Pancreas (tissue), 10 donors: Measurements from ENCODE around the gene RFC1. TPM values are rescaled to one million over a fixed set of nuclear protein-coding genes. Genes with fewer than 3 reads are reported as not detected.

Experiments used
- ATAC-seq, 4 donors: fragments of 200-7000 bp; cut with Tn5 transposase; one replicate each; pipeline versions ENCODE4 v1.8.0 to v1.9.1; 2020; ENCODE audit warnings: mild to moderate bottlenecking in 4 of 4, moderate library complexity in 4 of 4
- DNase-seq, 6 donors: peaks; one replicate each; pipeline ENCODE4 v3.0.0-alpha.2; 2020
- FAIRE-seq: peaks from 2 replicates; lab custom pipeline; 2012; peaks lifted over from hg19 to GRCh38; lab: Jason Lieb, UNC
- H3K27ac ChIP-seq, 4 donors: fragments of 200-600 bp; sonication (generic); 1 replicate in 3 of 4; 2 replicates in 1 of 4; pipeline versions ENCODE4 v1.5.0 to v1.8.0; 2020
- H3K27me3 ChIP-seq, 4 donors: fragments of 200-600 bp; one replicate each; pipeline ENCODE4 v1.8.0; 2021
- H3K36me3 ChIP-seq, 3 donors: fragments of 200-600 bp; sonication (generic) in 1 of 3; one replicate each; pipeline versions ENCODE4 v1.5.0 to v1.8.0; 2020 to 2021
- H3K4me1 ChIP-seq, 3 donors: fragments of 200-600 bp; one replicate each; pipeline ENCODE4 v1.8.0; 2021
- H3K4me3 ChIP-seq, 4 donors: fragments of 200-600 bp; sonication (generic) in 2 of 4; one replicate each; pipeline versions ENCODE4 v1.5.0 to v1.8.0; 2020 to 2021
- H3K9me3 ChIP-seq, 4 donors: fragments of 200-600 bp; one replicate each; pipeline ENCODE4 v1.8.0; 2021
- WGBS, 2 donors: extraction: QIAGEN DNeasy Blood & Tissue Kit; methylation state at CpG; one replicate each; pipeline ENCODE4 v1.1.7; 2013; 5-methylcytosine and 5-hydroxymethylcytosine counted together
- intact Hi-C, 3 donors: fragments of 100-400 bp; cut with DNase I; formaldehyde crosslinking; loops; one replicate each; pipeline versions ENCODE4 v1.11.1 to v1.14.2; 2022
- polyA plus RNA-seq, 2 donors: library from polyadenylated mRNA; stranded (reverse); fragments of 200-250 nt; gene quantifications; one replicate each; pipeline ENCODE4 v1.2.3, GENCODE V29; 2013
- total RNA-seq, 6 donors: library from RNA; stranded (reverse); fragmentation: NEBNext Ultra II Directional in 4 of 6; extraction: Animal tissue kit (Norgen Biotek cat#: 25700) in 4 of 6; gene quantifications; one replicate each; pipeline versions ENCODE4 v1.2.1 to v1.2.4, GENCODE V29; 2021 to 2023
- TF ChIP-seq, protein P1 (sequence below), 4 donors: fragments of 200-600 bp; sonication (generic) in 3 of 4; IDR thresholded peaks; one replicate each; pipeline versions ENCODE4 v1.5.0 to v1.8.0; 2021; ENCODE audit warnings: antibody characterized with exemption in 4 of 4
- donor health status: healthy with polysubstance abuse.
- donor health status: DM: no; HTN: no; CAD: no; lungs with moderate emphysema.
- donor health status: DM: no; HTN: no; CAD: no.
- donor health status: control.
- donor health status: control.
- donor health status: Bipolar disorder and iron deficiency.
- donor health status: DM: yes; HTN: yes; CAD: no.
- donor health status: DM: no; HTN: no; CAD: no.
- donor health status: DM: no; HTN: no; CAD: no.
- donor health status: DM: yes; HTN: yes; CAD: no.

RFC1 gene
- total and polyA plus RNA-seq, 8 donors = 9.1 to 53.1 (median 35.7) TPM

DNA sequence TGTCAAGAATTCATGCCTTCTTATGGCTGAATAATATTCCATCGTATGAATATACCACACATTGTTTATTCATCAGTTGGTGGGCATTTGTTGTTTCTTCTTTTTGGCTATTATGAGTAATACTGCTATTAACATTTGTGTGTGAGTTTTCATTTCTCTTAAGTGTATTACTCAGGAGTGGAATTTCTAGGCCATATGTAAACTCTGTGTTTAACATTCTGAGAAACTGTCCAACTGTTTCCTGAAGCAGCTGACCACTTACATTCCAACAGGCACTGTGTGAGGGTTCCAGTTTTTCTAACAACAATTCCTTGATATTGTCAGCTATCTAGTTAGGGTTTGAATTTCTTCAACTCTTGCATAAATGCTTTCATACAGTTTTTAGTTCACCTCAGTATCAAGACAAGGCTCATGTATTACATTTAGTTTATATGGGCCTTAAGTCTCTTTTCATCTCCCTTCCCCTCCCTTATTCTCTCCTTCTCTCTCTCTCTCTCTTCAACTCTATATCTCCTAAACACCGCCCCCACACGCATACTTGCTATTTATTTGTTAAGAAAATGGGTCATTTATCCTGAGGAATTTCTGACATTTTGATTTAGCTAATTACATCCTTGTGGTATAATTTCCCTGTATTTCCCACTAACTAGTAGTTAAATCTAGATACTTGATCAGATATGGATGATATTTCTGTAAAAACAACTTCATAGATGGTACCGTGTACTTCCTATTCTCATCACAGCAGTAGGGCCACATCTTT is 106.4 kb downstream of the RFC1 start:
- no peaks in the 10 kb centered on the region for H3K9me3 ChIP-seq
- intact Hi-C loops = no loop called here
- no peaks in the 10 kb centered on the region for H3K27me3 ChIP-seq
- peaks cover 0 to 6% (median 0%) of the 10 kb centered on the region in 3 donors for H3K36me3 ChIP-seq
- WGBS, 2 donors = 95 to 97% methylated on average over 4 of the region's 4 CpGs
- TF ChIP-seq, protein P1, sequence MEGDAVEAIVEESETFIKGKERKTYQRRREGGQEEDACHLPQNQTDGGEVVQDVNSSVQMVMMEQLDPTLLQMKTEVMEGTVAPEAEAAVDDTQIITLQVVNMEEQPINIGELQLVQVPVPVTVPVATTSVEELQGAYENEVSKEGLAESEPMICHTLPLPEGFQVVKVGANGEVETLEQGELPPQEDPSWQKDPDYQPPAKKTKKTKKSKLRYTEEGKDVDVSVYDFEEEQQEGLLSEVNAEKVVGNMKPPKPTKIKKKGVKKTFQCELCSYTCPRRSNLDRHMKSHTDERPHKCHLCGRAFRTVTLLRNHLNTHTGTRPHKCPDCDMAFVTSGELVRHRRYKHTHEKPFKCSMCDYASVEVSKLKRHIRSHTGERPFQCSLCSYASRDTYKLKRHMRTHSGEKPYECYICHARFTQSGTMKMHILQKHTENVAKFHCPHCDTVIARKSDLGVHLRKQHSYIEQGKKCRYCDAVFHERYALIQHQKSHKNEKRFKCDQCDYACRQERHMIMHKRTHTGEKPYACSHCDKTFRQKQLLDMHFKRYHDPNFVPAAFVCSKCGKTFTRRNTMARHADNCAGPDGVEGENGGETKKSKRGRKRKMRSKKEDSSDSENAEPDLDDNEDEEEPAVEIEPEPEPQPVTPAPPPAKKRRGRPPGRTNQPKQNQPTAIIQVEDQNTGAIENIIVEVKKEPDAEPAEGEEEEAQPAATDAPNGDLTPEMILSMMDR (IDR thresholded peaks at IDR 0.05) = no peak
- no peak overlapping the region for H3K27ac ChIP-seq
- no peaks in the 10 kb centered on the region for H3K4me1 ChIP-seq
- no peak for FAIRE-seq
- DNase-seq = no peak
- H3K4me3 ChIP-seq = no peak overlapping the region
- no peak for ATAC-seq

DNA sequence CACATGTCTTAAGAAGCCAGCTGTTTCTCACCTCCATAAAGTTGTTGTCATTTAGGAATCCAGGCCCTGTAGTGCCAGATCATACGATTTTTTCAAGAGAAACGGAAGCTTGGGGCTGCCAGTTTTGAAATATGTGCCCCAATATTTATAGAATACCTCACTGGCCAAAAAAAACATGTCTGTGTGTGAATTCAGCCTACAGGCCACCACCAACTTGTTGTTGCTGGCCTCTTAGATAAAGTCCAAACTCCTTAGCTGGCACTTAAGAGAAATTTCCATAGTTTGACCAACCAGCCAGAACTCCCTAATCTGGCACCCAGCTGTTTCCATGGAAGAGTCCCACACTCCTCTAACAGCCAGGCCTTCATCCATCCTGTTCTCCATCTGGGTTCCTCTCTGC is 109.7 kb downstream of the RFC1 start:
- Histone ChIP-seq H3K27me3 (no peaks in the 10 kb centered on the region), H3K4me1 (no peaks in the 10 kb centered on the region), H3K4me3 (no peak overlapping the region), H3K27ac (peak overlapping the region in 1 of 4 donors; percentile 11), H3K36me3 (peaks cover 0 to 6% (median 0%) of the 10 kb centered on the region in 3 donors), H3K9me3 (no peaks in the 10 kb centered on the region)
- no peak for DNase-seq
- intact Hi-C loops = no loop called here
- peak in 2 of 4 donors; percentile 38 for ATAC-seq
- TF ChIP-seq, protein P1 (IDR thresholded peaks at IDR 0.05) = no peak
- 36 to 41% methylated on average over 2 of the region's 2 CpGs for WGBS, 2 donors
- no peak for FAIRE-seq

DNA sequence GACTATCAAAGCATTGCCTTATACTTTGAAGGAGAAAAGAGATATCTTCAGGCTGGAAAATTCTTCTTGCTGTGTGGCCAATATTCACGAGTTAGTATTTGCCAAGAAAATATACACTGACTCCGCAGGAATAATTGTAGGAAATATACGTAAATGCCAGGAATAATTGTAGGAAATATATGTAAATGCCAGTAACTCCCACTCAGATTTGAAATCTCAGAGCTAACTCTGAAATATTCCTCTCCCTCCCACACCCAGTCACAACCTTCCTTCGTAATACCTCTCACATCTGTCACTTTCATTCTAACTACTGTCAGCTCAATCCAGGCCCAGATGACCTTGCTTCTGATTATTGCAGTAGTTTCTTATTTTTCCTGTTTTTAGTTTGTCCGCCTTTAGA is 110.3 kb downstream of the RFC1 start:
- WGBS, 2 donors = 49 to 60% methylated on average over 5 of the region's 5 CpGs
- ATAC-seq = peak in 1 of 4 donors; percentile 23
- intact Hi-C loops = no loop called here
- FAIRE-seq = no peak
- H3K27ac ChIP-seq = peak overlapping the region in 2 of 4 donors; percentile 4 to 11
- peaks cover 0 to 6% (median 0%) of the 10 kb centered on the region in 3 donors for H3K36me3 ChIP-seq
- H3K4me1 ChIP-seq = no peaks in the 10 kb centered on the region
- no peaks in the 10 kb centered on the region for H3K9me3 ChIP-seq
- no peaks in the 10 kb centered on the region for H3K27me3 ChIP-seq
- TF ChIP-seq, protein P1 (IDR thresholded peaks at IDR 0.05) = no peak
- no peak overlapping the region for H3K4me3 ChIP-seq
- DNase-seq = no peak

DNA sequence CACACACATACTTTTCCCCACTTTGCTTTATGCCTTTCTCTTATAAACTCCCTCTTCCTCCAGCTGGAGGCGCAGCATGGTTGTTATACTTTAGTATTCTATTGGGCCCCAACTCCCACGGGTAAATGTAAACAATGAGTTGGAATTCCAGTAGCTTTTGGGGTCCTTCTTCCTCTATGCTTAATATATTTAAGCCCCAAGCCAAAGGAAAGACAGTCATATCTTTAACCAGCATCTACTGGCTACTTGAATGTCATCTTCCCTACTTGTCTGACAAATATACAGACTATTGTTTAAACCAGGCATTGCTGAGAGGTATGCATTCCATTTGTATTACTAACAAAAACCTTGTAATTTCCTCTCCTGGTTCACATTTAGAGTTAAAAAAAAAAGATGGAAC is 110.9 kb downstream of the RFC1 start:
- H3K4me3 ChIP-seq = no peak overlapping the region
- WGBS, 2 donors = 55 to 57% methylated on average over 2 of the region's 2 CpGs
- H3K4me1 ChIP-seq = no peaks in the 10 kb centered on the region
- H3K36me3 ChIP-seq = peaks cover 0 to 6% (median 0%) of the 10 kb centered on the region in 3 donors
- DNase-seq (no peak), ATAC-seq (no peak), FAIRE-seq (no peak)
- H3K27me3 ChIP-seq = no peaks in the 10 kb centered on the region
- TF ChIP-seq, protein P1 (IDR thresholded peaks at IDR 0.05) = no peak
- H3K27ac ChIP-seq = no peak overlapping the region
- intact Hi-C loops = no loop called here
- H3K9me3 ChIP-seq = no peaks in the 10 kb centered on the region

DNA sequence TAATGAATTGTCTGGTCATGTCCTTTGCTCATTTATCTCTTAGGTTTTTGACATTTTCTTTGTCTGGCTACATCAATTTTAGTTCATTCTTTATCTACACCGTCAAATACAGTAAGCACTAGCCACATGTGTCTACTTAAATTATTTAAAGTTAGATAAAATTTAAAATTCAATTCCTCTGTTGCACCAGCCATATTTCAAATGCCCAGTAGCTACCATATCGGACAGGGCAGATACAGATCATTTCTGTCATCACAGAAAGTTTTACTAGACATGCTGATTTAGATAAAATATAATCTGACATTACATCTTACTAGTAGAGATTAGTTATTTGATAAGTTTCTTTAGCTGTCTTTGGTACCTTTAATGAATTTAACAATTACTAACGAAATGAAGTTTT is 122.7 kb downstream of the RFC1 start:
- no peaks in the 10 kb centered on the region for H3K36me3 ChIP-seq
- 89 to 91% methylated on average over 3 of the region's 3 CpGs for WGBS, 2 donors
- TF ChIP-seq, protein P1 (IDR thresholded peaks at IDR 0.05) = no peak
- no peak for ATAC-seq
- no peaks in the 10 kb centered on the region for H3K9me3 ChIP-seq
- no peaks in the 10 kb centered on the region for H3K27me3 ChIP-seq
- intact Hi-C loops = no loop called here
- DNase-seq = no peak
- H3K4me1 ChIP-seq = no peaks in the 10 kb centered on the region
- FAIRE-seq = no peak
- no peak overlapping the region for H3K4me3 ChIP-seq
- no peak overlapping the region for H3K27ac ChIP-seq
